Measurements from ENCODE around the gene PRODH.
"Not testable (repeated sequence)": the region's sequence is repeated elsewhere in the genome, so short reads cannot be mapped to it uniquely, and the experiment has no call there.

PRODH gene, protein sequence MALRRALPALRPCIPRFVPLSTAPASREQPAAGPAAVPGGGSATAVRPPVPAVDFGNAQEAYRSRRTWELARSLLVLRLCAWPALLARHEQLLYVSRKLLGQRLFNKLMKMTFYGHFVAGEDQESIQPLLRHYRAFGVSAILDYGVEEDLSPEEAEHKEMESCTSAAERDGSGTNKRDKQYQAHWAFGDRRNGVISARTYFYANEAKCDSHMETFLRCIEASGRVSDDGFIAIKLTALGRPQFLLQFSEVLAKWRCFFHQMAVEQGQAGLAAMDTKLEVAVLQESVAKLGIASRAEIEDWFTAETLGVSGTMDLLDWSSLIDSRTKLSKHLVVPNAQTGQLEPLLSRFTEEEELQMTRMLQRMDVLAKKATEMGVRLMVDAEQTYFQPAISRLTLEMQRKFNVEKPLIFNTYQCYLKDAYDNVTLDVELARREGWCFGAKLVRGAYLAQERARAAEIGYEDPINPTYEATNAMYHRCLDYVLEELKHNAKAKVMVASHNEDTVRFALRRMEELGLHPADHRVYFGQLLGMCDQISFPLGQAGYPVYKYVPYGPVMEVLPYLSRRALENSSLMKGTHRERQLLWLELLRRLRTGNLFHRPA

DNA sequence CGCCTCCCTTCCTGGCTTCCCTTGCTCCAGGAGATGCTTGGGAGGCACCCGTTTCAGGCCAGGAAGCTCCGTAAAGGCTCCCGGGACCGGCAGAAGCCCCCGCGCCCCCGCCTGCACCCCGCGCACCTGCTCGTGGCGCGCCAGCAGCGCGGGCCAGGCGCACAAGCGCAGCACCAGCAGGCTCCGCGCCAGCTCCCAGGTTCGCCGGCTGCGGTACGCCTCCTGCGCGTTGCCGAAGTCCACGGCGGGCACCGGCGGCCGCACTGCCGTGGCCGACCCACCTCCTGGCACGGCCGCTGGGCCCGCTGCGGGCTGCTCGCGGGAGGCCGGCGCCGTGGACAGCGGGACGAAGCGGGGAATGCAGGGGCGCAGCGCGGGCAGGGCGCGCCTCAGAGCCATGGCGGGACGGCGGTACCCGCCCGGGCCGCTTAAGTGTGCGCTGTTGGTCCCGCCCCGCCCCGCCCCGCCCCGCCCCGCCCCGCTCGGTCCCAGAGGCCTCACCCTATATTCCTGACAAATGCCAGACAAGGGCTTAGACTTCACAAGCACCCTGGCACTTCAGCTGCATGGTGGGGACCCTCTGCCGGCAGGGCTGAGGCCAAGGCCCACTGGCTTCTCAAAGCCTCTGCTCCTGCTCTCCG lies at the start of gene PRODH:
Gene PRODH (minus strand): TSS at position 405 of the 641 bp plus-strand sequence. CDS start 6 bp downstream, at position 399.
- DNase-seq: no peak

DNA sequence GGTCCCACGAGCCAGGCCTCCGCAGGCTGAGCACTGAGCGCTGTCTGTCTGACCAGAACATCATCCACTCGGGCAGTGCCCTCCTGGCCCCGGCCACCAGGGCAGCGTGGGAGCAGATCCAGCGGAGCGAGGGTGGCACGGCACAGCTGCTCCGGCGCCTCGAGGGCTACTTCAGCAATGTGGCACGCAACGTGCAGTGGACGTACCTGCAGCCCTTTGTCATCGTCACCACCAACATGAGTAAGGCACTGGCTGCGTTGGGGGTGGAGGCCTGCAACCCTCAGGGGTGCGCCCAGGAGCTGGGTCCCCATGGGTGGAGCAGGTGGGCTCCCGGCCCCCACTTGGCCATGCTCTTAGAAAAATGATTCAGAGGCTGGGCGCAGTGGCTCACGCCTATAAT lies 49.7 kb upstream of the PRODH start:
- DNase-seq: no peak

DNA sequence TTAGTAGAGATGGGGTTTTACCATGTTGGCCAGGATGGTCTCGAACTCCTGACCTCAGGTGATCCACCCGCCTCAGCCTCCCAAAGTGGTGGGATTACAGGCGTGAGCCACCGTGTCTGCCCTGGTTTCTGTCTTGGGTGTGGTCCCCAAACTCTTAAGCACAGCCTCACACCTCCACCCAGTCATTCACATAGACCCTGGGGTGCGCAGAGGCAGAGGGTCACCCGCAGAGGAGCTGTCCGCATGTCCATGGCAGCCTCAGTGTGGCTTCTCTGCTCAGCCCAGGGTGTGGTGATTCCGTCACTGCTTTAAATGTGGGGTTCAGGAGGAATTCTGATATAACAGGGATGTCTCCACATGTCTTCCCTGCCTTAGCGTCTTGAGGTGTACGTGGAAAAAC lies 48.5 kb upstream of the PRODH start:
- no peak for DNase-seq

DNA sequence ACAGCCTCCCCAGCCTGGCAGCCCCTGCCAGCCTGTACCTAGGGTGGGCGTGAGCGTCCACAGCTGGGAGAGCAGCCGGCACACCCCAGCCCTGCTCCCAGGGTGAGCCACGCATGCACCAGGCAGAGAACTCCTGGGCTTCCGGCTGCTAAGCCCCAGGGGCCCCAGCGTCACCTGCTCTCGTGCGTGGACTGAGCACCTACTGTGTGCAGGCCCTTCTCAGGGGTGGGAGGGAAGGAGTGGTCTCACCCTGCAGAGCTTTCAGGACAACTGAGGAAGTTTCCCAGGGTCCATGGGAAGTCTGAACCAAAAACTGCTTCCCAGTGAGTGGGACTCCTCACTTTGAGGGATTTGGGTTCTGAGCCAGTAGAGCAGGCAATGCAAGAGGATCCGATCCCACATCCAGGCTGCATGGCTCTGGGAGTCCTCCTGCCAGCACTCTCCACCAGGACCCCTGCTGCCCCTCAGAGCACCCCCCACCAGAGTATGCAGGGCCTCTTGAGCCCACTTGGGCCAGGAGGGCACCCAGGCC lies 47.1 kb upstream of the PRODH start:
- no peak for DNase-seq

DNA sequence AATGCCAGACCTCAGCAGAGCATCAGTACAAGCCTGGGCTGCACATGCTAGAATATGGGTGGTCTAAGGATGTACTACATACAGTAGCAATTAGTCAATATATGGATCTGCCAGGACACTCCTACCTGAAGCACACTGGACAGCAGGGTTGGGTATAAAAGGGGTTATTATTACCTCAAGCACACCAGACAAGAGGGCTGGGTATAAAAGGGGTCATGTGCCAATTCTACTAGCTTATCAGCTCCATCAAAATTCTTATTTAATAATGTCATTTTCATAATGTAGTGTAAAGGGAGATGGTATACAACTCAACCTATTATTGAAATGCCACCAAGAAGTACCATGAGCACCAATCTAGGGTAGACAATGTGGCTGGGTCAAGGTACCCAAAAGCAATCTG lies 44.7 kb upstream of the PRODH start:
- DNase-seq: no peak

DNA sequence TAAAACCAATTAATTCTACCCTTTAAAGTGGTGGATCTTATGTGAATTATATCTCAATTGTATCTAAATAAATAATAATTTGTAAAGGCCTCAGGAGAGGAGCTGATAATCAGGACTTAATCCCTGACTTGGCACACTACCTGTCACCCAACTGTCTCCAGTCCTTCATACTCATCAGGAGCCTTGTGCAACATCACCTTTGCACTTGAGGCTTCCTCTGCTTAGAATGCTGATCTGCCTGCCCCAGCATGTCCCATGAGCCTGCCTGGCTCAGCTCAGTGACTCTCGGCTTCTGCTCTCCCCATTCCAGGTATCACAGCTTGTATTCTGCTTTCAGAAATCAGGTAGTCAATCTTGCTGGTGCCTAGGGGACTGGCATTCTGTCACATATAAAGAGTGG lies 43.9 kb upstream of the PRODH start:
- DNase-seq: no peak

DNA sequence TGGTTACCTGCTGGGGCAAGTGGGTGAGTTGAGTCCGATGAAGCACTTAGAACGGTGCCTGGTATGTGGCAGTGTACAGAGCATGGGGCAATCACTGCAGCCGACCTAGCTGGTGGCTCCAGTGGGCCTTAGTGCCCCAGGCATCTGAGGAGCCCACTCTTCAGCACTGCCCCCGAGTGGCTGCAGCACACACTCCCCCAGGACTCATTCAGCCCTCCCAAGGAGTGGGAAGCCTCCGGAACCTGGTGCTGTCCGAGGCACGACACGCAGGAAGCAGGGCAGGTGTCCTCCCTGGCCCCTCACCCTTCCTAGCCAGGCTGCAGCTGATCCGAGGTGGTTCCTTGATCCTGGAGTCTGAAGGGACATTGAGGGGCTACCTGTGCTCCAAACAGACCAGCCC lies 42.4 kb upstream of the PRODH start:
- no peak for DNase-seq

DNA sequence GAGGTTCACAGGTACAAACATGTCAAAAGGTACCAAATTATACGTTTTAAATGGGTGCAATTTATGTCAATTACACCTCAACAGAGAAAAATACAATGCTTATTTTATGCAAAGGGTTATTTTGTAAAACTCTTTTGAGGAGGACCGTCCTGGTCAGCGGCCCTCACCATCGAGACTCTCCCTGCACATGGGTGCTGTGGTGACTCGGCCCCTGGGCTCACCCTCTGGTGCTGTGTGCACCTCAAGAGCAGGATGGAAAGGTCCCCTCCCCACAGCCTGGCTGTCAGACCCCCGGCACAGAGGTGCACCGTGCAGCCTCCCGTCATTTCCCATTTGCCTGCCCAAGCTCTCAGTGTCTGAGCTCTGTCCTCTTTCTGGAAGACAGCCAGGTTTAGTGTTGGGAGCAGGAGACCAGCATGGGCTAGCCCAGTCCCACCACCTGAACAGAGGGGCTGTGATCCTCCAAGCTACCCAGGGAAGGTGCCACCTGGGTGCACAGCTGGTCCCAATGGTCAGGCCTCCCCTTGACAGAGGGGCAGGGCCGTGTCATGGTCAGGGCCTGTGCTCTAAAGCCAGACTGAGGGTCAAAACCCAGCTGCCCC lies 41.8 kb upstream of the PRODH start:
- DNase-seq: no peak

DNA sequence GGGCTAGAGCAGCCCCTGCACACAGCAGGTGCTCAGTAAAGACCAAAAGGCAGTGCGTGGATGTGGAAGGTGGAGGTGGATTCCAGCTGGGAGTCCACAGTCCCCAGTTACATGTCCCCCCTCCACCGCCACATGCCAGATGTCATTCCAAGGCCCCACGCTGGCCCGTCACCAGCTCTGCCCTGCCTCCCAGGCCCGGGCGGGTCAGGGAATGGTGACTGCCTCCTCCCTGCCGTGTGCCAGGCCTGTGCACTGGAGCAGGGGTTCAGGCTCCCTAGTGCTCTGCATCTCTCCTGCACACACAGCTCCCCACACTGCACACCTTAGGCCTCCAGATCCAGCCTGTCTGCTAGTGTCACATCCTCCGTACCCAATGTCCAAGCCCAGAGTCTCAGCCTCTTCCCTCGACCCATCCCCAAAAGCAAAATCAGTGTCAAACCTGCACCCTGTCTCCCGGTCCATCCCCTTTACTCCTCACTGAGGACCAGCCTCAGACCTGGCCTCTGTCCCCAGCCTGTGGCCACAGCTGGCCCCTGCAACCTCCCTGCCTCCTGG lies 40.2 kb upstream of the PRODH start:
- DNase-seq: no peak

DNA sequence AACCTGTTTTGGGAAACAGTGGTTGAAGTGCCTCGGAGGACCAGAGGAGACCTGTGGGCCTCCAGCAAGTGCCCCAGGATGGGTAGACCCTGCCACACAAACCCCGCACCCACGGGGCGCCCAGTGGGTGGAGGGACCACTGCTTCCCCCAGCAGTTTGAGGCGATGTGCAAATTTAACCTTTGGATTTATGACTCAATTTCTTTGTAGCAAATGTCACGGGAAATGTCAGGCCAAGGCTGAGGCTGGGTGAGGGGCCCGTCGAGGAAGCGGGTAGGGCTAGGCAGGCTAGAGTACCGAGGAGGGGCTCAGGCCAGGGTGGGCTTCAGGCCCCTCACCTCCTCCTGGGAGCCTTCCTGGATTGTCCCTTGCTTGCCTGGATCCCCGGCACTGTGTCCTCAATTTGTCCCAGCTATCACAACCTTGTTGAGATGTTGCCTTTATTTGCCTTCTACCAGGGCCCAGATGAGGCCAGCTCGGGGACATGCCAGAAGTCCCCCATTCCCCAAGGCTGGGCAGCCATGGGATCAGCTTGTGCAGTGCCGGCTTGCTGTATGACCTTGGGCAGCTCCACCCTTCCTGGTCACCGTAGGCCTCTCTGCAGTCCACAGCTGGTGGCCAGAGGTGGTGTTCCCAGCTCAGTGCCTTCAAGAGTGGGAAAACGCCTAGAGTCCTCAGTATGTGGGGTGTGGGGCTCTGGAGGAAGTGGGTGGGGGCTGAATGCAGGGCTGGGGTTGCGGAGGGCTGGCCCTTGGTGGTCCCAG lies 39.5 kb upstream of the PRODH start:
- DNase-seq: no peak

DNA sequence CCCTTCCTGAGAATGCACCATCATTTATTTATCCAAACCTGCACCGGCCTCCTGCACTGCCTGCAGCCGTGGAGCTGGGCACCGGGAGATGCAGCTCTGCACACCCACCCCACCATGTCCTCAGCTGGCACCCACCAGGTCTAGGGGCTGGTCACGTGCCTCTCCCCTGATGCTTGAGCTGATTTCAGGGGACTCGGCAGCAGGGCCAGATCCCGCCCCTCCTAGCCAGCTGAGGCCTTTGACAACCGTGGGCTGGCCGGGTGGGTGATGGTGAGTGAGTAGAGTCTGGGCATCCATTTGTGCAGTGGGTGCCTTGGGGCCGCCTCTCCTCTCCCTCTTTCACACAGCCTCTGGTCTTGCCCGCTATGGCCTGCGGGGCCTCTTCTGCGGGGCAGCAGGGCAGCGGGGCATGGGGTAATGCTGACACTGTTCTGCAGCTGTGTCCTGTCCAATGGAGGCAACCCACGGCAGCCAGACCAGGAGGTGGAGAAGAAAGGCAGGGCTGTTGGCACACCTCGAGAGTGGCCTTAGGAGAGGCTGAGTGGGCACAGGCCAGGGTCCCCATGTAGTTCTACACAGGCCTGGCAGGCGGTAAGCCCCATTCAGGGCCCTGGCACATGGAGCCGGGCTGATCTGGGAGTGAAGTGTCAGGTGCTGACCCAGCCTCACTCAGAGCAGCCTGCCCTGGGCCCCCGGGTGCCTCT lies 38.5 kb upstream of the PRODH start:
- DNase-seq: no peak

DNA sequence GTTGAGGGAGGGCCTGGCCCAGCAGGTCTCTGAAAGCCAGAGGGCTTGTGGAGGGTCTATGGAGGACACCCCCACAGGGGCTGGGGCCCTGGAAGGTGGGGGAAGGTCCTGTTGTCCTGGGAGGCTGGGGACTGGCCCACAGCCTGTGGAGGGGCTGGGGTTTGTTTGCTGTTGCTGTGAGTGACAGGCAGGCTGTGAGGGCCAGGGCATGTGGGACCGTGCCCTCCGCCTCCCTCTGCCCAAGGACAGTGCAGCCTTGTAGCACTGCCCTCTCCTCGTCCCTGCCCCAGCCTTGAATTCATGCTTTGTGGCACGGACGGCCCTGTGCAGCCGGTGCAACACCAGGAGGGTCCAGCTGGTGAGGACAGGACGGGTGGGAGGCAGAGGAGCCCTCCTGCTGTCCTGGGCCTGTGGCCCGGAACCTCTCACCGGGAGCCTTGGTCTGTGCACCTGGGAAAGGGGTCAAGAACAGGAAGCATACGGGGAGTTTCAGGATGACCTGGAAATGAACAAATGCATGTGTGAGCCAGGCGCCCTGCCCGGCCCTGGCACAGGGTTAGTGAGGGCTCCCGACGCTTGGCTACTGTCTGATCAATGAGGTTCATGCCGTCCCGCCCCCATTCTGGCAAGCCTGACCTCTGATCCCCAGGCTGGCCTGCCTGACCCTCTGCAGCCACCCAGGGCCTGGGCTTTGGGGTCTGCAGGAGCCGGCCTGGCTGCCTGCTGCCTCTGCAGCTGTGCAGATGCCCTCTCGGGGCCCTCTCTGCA lies 37.4 kb upstream of the PRODH start:
- no peak for DNase-seq

DNA sequence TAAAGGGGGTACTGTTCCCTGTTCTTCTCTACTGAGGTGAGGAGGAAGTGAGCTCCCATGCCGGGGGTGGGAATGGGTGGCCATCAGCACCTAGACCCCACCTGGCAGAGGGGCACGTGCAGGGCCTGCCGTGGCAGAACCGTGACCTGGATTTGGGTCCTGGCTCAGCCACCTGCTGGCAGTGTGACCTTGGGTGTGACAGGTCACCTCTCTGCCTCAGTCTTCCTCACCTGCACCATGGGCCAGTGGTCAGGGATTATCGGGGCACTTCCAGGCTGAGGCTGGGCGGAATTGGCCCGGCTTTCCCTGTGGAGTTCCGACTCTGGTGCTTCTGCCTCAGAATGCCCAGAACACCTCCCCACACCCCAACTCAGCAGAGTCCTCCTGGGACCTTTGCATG lies 36.5 kb upstream of the PRODH start:
- not testable (repeated sequence) for DNase-seq

DNA sequence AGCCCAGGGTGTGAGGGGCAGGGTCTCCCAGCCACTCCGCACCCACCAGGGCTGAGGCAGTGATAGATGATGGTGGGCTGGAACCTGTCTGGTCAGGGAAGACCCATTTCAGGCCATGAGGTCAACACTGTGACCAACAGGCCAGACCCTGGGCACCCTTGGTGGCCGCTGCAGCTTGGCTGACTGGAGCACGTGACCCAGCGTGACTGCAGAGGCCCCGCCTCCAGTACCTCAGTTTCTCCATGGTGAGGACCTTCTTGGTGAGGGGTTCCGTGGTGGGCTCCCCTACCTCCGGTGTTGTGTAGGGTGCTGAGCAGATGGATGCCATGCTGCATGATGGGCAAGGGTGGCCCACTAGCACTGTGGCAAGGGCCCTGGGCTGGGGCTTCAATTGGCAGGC lies 35.9 kb upstream of the PRODH start:
- not testable (repeated sequence) for DNase-seq

DNA sequence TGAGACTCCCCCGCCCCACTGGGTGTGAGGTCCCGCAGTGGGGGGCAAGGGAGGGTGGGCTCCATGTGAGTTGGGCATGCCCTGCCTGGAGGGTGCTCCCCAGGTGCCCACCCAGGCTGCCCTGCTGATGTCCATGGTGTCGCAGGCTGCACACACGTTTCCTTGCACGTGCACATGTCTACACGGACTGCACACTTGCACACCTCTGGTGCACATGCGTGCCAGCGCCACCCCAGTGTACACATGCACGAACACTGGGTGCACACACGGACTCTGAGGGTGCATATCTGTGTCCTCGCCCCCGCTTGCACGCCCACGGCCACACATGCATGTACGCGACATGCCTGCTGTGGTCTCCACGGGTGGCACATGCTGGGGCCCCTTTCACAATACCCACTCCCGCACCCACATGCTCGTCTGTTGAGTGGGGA lies 35.2 kb upstream of the PRODH start:
- DNase-seq: no peak

DNA sequence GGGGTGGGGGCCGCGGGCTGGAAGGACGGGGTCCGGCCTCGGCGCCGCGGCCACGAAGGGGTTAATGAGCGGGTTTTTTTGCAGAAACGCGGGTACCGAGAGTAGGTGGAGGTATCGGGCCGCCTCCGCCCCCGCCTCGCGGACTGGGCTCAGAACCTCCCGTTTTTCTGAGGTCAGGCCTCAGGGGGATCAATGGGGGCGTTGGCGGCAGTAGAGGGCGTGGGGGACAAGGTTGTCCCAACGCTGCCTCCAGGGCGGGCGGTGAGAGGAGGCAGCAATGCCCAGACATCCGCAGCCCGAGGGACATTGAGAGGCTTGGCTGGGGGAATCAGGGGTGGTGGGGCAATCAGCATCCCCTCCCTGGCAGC lies 34.8 kb upstream of the PRODH start:
- DNase-seq: no peak

DNA sequence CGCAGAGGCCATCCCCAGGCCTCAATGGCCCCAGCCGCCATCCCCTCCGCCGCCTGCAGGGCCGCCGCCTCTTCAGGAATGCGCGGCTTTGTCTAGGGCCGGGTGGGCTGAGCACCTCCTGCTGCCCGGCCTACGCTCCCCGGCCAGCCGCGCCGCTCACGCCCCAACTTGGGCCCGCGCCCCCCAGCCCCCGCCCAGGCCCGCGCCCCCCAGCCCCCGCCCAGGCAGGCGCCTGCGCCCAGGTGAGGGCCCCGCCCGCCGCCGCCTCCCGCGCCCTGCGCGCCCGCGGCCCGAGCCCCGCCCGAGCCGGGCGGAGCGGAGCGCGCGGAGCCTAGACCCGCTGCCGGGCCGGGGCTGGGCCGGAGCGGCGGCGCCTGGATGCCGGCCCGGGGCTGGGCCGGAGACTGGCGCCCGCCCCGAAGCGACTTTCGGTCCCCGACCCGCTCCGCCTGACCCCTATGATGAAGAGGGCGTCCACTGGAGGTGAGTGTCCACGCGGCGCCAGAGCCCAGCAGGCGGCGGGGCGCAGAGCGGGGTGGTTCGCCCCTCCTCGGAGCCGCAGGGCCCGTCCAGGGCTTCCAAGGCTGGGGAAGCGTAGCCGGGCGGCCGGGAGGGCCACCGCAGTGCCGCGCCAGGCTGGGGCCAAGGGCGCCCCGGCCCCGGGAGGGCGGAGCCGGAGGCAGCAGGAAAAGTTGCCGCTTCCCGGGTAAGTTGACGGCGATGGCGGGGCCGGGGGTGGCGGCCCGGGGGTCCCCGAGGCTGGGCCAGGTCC lies 34.3 kb upstream of the PRODH start:
- no peak for DNase-seq

DNA sequence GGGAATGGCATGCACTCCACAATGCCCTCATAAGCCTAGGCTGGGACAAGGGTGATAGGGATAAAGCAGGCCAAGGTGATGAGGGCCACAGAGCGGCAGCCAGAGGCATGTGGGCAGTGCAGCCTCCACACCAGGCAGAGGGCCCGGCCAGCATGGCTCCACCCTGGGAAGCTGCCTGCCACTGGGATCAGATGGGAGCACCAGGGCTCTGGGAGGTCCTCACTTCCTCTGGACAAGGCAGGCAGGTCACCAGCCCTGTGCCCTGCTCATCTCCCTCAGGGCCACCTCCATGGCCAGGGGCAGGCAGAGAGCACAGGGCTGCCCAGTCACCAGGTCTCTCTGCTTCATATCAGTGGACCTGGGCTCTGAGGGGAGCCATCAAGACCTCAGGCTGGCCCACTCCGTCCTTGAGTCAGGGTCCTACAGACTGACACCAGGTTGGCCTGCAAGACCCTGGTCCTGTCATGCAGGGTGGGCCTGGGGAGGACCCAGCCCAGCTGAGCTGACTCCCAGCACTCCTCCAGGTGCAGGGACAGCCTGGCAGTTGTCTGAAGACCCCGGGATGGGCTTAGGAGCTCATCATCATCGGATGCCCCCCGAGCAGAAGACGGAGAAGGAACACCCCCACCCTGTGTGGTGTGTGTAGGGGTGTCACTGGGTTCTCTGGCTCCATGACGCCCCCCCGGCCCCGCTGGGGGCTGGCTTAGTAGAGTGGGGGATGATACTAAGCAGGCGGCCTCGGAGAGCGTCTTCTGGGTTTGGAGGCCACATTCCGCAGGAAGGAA lies 33.3 kb upstream of the PRODH start:
- not testable (repeated sequence) for DNase-seq

Data from CD4-positive, alpha-beta T cell treated with Interleukin-4 for 4 hours (primary cell).